PC-9 (cell line): Measurements from ENCODE around the gene BRWD1.

ENCODE experiments used
- EZH2 ChIP-seq: fragments of 200-600 bp; sonication (generic); IDR thresholded peaks from 2 replicates; pipeline ENCODE4 v1.8.0; 2017; ENCODE audit warnings: antibody characterized with exemption, low read depth
- TF ChIP-seq, protein P1 (sequence below): fragments of 200-600 bp; sonication (generic); conservative IDR thresholded peaks from 2 replicates; pipeline ENCODE4 v1.6.1; 2017; ENCODE audit warnings: mixed run types, antibody characterized with exemption, mild to moderate bottlenecking, moderate library complexity

DNA sequence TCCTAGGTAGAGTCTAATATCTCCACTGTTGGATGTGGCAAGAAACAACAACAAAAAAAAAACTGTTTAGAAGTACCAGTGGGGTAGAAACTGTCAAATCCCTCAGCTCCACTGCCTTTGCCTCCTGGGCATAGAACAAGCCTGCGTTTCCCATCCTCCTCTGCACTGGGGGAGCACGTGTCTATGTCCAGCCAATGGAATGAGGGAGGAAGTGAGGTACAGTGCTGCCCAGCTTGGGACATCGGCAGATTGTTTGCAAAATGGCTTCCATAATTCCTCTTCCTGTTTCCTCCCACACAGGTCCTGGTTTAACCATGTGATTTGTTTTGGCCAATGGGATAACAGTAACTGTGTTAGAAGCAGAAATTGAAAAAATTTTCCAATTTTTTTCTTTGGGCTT, 169.2 kb downstream of the BRWD1 start:
- TF ChIP-seq, protein P1, sequence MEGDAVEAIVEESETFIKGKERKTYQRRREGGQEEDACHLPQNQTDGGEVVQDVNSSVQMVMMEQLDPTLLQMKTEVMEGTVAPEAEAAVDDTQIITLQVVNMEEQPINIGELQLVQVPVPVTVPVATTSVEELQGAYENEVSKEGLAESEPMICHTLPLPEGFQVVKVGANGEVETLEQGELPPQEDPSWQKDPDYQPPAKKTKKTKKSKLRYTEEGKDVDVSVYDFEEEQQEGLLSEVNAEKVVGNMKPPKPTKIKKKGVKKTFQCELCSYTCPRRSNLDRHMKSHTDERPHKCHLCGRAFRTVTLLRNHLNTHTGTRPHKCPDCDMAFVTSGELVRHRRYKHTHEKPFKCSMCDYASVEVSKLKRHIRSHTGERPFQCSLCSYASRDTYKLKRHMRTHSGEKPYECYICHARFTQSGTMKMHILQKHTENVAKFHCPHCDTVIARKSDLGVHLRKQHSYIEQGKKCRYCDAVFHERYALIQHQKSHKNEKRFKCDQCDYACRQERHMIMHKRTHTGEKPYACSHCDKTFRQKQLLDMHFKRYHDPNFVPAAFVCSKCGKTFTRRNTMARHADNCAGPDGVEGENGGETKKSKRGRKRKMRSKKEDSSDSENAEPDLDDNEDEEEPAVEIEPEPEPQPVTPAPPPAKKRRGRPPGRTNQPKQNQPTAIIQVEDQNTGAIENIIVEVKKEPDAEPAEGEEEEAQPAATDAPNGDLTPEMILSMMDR, result no peak
- TF ChIP-seq EZH2, result no peak
